NCI-H748 (cell line): Measurements from ENCODE around the gene CD59.
"Not testable (repeated sequence)": the region's sequence is repeated elsewhere in the genome, so short reads cannot be mapped to it uniquely, and the experiment has no call there.

Experiments used
- DNase-seq: peaks from one replicate; lab custom pipeline; 2025; ENCODE audit not compliant: unreplicated experiment; lab: John Stamatoyannopoulos, UW

CD59 gene

DNA sequence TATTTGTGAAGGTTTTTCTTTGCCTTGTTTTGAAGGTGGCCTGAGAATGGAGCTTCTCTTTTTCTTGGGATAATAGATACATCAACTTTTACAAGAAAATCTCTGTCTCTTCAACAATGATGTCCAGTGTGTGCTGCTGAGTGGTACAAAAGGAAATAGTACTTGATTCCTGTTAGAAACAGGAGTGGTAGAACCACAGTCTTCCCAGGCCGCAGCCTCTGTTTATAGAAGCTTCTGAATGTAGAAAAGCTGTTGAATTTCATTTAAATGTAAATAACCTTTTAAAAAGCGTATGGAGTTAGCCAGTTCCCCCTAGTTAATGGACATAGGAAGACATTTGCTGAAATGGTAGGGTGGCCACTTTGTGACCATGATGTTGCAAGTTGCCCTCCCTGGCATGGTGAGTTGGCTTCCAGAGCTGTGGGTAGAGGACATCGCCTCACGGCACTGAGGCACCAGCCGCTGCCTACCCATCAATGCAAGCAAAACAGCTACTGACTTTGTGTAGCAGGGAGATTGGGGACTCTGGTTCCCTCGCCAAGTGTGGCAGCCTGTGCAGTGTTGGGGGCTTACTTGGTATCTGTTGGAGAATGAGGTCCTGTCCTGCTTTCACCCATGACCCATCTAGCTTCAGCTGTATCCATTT lies 67.1 kb downstream of the CD59 start:
- no peak for DNase-seq

GRCh38 chr11:33668468-33668825 lies 67.8 kb downstream of the CD59 start:
- peak; percentile 21 for DNase-seq

DNA sequence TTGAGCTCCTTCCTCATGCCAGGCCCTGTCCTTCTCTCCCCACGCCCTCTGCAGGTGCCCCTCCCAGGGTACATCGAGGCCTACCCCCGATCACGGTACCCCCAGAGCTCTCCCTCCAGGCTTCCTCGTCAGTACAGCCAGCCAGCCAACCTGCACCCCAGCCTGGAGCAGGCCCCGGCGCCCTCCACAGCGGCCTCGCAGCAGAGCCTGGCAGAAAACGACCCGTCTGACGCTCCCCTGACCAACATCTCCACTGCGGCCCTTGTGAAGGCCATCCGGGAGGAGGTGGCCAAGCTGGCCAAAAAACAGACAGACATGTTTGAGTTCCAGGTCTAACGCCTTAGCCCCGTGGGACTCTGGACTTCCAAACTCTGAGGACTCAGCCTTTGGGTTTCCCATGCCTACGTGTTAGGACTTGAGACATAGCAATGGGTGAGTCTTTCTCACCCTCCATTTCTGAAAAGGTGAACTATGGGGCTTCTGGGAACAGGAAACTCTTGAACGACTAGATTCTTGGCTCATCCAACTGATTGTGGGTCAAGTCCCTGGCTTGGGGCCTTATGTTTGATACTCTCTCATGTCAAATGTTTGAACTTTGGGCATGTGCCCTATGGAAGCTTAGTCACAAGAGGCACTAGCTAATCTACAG lies 68.3 kb downstream of the CD59 start:
- no peak for DNase-seq

DNA sequence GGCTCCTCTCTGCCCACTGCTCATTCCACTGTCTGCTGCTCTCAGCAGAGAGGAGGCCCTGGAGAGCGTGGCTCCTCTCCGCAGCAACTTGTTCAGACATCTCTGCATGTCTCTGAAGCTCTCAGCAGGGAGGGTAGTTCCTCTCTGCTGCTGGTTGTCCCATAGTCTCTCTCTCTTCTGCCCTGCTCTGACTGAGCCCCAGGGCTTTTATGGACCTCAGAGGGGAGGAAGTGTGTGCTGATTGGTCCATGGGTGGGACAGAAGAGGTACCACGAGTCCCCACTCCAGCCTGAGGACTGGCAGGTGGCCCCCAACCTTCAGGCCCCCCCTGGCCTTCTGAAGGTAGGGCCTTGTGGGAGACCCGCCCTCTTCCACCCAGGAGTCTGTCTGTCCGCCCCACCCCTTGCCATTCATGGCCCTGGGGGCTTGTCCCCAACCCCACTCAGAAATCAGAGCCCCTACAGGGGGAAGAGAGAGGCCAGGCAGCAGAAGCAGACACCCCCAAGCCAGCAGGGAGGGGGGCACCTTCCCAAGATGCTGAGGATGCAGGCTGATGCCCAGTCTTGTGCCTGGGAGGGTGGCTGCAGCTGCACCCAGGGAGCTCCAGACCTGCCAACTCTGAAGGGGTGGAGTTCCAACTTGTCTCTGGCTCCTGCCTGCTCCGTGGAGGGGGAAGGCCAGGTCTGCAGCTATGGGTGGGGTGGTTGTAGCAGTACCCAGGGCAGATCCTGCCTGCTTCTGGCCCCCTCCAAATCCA lies 70.7 kb downstream of the CD59 start:
- no peak for DNase-seq

DNA sequence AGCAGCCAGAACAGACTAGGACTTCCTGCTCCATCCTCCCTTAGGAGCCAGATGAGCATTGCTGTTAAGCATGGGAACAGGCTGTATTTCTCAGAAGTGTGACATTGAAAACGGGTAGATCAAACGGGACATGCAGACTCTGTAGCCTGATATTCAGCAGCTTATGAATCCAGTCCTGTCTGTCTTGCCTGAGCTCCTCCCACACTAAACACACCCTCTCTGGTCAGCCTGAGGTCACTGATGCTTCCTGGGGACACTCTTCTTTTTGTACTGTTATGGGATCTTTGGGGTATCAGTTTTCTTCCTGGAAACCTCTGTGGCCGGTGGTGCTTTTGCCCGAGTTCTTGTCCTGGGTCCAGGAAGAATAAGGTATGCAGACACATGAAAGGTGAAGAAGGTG lies 71.4 kb downstream of the CD59 start:
- DNase-seq, result no peak

DNA sequence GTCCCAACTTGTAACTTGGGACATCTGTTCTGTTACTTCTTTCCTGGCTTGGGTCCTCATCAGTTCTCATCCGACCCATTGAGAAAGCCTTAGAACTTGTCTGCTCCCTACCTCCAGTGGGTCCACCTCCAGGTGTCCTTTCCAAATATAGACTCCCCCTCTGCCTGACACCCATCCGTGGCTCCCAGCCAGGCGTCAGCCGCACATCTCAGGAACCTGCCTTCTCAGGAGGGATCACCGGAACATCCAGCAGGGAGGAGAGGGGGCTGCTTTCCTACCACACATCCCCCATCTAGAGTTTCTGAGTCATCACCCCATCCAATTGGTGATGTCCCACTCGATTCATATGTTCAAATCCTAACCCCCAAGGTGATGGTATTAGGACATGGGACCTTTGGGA lies 72.1 kb downstream of the CD59 start:
- DNase-seq, result no peak

DNA sequence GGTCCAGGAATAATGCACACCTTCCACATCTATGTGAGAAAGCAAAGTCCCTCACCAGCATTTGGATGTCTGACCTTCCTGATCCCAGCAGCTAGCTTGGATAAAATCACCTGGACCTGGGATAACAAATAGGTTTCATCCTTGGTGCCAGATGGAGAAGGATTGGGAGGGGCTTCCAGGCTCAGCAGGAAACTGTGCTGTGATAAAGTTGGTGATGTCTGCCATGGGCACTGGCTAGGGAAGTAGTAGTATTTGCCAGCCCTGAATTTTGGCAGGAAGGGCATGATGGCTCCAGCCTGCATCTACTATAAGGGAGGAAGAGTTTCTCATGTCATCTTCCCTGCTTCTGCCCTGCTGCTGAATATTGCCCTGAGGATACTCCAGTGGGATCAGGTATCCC lies 73.1 kb downstream of the CD59 start:
- no peak for DNase-seq

- not testable (repeated sequence) for DNase-seq
Observed at GRCh38 chr11:33661526-33661925, 74.7 kb downstream of the CD59 start.

GRCh38 chr11:33660962-33661361 lies 75.3 kb downstream of the CD59 start:
- DNase-seq, result no peak

DNA sequence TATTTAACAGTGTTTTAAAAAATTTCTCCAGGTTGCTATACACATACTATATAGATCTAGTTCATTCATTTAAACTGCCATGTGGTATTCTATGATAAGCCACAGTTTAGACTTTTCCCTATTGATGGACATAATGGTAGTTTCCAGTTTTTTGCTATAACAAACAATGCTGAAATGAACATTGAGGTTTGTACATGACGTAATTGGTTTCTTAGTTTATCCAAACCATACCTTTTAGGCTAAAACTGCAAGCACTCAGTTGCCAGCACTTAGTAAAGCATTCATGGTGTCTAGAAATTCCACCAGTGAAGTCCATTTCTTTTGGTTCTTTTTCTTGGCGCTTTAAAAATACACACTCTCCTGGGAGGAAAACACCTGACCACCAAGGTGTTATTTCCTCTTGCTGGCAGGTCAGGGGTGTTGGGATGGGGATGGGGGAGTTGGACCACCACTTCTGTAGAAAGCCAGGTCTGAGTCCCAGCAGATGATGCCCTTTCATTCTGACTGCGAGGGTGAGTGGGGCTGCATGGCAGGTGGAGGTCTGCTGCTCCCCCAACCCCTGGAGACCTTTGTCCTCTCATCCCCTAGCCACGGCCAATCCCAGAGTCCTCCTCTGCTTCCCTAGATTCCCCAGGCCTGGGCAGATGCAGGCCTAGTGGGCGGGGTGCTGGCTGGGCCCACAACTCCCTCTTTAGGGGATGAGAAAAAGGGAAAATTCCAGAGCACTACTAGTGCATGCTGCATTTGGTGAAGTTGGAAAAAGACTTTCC lies 76.7 kb downstream of the CD59 start:
- DNase-seq, result no peak

- no peak for DNase-seq
Observed at GRCh38 chr11:33658195-33658900, 77.9 kb downstream of the CD59 start.

GRCh38 chr11:33657757-33658156 lies 78.5 kb downstream of the CD59 start:
- DNase-seq, result no peak

DNA sequence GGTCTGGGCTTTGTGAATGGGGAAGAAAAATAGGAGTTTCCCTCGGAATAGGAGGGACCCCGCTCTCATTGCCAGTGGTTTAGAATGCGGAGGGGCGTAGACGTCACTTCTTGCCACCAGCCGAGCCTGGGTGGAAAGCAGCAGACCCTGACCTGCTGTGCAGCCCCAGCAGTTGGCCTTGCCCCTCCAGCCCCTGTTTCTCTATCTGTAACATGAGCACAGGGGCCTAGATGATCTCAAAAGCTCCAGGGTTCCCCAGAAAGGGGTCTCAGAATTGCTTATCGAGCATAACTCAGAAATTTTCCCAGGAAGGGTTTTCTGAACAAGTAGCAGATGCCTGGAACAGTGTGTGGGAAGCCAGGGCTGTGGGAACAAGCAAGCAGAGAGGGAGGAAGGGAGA lies 79.5 kb downstream of the CD59 start:
- no peak for DNase-seq

GRCh38 chr11:33655842-33656600 lies 80.2 kb downstream of the CD59 start:
- no peak for DNase-seq

GRCh38 chr11:33654594-33654993 lies 81.6 kb downstream of the CD59 start:
- no peak for DNase-seq
